DLD1 (cell line): Measurements from ENCODE around the gene ARL15.

Experiments
- in situ Hi-C: cut with HindIII; loops from 2 replicates; pipeline ENCODE4 v1.10.0; 2017; ENCODE audit warnings: low sequenced_read_pairs

Gene ARL15

DNA sequence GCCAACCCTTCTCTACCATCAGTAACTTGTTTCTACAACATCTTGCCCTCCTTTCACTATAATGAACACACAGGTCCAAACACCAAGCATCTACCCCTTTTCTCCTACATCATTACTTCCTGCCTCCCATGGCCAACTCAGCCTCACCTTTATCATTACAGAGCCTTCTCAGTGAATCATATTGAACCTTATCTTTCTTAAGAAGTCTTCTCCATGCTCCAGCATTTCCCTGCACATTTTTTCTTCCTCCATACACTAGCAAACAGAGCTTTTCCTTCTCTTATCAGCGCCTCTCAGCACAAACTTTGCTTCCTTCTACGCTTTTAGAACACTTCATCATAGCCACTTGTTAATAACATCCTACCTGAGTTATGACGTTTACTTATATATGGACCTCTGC, 148.2 kb downstream of the ARL15 start:
- in situ Hi-C loops, result no loop called here

DNA sequence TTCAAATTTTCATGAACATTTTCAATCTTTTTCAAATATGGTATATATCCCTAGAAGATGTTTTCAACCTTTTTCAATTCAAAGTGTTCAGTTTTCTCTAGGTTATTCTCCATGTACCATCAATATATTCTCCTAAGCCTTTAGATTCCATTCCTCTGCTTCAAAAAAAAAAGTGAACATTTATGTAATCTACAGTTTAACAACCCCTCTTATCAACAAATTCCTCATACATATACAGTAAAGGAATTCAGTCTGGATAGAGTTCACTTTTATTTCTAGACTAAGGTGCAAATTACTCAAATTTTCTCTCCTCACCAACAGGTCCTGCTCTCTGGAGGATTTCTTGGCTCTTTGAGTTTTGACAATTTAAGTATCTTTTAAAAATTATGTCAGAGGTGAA, 150.0 kb downstream of the ARL15 start:
- in situ Hi-C loops, result no loop called here

DNA sequence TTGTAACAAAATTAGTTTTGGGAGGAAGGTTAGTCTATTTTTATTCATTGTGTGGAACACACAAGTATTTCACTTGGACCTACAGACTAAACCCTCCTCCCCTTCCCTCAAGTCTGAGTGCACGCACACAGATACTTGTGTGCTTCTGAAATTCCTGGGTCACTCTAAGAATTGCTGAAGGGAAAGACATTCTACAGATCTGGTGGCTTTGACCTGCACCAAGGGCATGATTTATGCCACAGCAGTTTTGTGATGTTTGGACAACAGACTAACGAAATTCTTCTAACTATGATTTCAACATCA, 150.5 kb downstream of the ARL15 start:
- in situ Hi-C loops, result no loop called here

DNA sequence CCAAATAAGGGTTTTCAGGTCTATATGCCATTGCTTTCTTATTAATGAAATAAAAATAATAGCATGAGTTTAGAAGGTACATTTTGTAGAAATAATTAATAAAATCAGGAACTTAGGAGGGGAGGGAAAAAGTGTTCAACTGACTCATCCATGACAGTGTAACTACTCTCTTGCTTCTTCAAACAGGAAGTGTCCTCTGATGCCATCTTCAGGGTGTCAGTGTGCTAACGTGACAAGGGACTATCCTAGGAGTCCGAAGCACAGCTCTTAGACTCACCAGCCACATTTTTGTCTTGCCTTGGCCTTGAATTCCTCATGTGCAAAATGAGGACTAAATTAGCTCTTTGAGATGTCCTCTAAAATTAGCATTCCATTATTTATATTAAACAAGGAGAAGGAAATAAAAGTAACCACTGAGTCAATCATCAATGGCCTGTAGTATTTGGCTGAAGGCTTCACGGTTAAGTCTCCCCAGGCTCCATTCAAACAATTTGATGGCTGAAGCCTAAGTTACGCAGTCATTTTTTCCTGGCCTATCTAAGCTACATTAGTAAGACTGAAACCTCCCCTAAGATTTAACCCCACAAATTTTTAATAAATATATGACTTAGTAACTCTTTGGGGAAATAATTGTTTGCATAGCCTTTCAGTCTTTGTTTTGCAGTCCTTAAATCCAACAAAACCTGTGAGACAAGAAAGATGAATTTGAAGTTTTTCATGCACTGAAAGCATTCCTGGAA, 151.1 kb downstream of the ARL15 start:
- in situ Hi-C loops, result no loop called here

DNA sequence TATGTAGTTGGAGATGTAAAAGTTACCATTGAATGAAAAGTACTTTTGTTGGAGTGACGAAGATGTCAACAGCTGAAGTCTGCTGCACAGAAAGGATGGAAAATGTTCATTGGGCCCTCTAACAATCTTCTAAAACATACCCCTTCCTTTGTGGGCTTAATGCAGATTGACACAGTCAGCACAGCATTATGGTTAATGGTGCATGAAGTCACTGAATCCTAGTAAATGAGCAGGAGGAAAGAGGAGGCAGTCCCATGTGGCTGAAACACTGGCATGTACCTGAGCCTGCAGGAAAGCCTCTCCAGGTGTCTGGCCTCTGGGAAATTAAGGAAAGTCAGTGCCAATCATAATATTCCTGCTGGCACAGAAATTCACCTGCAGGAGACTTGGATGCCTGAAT, 153.8 kb downstream of the ARL15 start:
- in situ Hi-C loops, result no loop called here

DNA sequence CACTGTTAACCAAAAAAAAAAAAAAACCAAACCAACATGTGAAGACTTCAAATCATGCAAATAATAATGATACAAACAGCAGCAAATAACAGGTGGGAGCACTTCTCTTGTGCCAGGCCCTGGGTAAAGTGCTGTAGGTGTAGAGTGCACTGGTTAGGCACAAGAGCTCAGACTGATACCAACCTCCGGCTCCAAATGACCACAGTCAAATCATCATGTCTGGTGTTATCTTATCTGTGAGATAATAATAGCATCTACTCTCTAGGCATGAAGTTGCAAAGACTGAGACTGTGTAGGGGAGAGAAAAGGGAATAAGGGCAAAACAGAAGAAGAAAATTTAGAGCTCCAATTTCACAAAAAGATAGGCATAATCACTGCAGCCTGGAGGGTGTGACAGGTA, 159.5 kb downstream of the ARL15 start:
- in situ Hi-C loops, result no loop called here

DNA sequence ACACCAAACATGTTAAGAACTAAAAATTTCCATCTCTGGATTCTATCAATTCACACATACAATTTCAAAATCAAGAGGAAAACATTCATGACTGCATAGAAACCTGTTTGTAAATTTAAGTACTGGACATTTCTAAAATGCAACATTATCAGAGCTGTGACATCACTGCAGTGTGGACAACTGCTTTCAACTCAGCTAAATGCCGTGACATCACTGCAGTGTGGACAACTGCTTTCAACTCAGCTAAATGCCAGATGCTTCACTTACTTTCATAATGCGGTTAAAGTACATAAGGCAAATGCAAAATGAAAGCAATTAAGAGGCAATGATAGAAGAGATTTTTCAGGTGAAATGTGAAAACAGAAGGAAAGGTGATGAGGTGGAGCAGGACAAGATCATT, 161.5 kb downstream of the ARL15 start:
- in situ Hi-C loops, result no loop called here

DNA sequence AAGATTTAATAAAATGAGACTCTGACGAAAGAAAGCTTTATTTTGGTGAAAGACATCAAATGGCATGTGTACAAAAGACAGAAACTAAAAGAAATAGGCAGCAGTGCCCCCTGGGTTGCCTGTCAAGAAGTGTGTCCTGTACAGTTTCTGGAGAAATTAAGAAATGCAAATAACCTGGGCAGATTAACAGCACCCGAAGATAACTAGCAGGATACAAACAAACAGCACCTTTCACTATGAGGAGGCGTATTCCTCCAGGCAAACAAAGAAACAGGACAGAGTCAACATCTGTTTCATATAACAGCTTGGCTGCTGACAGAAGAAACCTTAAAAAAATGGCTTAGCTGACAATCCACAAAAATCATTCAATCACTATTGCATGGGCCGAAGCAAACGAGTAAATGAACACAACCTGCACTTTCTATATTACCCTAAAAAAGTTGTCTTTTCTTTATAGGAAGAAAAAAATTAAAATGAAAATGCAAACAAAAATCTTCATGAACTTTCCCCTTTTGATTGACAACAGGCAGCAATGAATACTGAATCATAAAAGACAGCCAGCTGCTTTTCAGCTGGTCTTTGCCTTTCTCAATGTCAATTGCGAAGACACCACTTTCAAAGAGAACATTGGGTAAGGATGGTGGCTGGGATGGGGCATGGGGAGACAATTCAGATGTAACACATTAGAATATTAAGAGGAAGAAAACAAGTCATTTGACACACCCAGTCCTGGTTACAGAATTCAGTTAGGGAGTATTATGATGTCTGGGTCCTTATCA, 162.1 kb downstream of the ARL15 start:
- in situ Hi-C loops, result no loop called here

DNA sequence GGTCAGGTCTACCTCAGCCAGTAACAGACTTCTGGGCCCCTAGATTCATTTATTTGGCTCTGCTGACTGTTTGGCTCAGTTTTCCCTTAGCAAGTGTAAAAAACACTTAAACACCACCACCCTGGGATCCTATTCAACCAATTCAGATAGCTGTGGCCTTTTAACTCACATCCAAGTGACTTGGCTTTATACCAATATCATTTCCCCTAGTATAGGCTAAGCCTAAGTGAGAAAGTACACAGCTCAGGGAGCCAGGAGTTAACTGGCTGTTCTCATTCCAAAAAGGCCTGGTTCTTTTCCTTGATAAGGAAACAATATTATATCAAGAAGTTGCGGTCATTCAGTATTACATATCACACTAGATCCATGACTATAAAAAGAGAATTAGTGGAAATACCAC, 163.5 kb downstream of the ARL15 start:
- in situ Hi-C loops, result no loop called here

DNA sequence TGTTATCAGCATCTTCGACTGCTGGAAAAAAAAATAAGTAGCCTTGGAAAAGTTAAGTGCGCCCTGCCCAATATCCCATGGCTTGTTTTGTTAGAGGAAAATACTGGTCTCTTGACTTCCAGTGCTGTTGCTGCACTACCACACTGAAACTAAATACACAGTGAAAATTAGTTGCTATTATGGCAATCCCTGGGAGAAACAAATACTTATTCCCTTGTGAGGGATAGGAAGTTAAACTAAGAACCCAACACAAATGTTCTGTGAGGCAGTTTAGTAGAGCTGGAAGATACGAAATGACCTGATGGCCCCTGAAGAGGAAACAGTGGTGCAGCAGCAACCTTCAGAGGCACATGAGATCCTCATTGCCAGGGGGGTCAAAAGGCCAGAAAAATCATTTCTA, 164.0 kb downstream of the ARL15 start:
- in situ Hi-C loops, result no loop called here

DNA sequence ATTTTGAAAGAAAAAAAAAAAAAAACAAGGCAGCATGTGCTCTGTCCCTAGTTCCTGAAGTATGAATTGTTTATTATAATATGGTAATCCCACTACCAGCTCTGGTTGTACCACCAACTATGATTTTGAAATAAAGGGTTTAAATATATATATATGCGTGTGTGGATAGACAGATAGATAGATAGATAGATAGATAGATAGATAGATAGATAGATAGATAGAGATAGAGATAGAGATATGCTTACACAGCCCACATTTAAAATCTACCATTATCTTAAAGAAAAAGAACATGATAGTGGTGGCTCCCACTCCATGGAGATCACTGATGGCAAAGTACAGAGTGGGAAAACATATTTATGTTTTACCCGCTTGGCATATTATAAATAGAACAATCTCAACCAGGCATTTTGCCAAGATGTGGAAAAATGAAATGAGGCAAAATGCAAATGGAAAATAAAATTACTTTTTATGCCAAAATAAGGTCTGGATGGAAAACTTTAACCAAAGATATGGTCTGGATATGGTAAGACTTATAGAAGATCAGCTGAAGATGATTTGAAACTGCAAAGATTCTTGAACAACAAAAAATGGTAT, 170.0 kb downstream of the ARL15 start:
- in situ Hi-C loops, result no loop called here

DNA sequence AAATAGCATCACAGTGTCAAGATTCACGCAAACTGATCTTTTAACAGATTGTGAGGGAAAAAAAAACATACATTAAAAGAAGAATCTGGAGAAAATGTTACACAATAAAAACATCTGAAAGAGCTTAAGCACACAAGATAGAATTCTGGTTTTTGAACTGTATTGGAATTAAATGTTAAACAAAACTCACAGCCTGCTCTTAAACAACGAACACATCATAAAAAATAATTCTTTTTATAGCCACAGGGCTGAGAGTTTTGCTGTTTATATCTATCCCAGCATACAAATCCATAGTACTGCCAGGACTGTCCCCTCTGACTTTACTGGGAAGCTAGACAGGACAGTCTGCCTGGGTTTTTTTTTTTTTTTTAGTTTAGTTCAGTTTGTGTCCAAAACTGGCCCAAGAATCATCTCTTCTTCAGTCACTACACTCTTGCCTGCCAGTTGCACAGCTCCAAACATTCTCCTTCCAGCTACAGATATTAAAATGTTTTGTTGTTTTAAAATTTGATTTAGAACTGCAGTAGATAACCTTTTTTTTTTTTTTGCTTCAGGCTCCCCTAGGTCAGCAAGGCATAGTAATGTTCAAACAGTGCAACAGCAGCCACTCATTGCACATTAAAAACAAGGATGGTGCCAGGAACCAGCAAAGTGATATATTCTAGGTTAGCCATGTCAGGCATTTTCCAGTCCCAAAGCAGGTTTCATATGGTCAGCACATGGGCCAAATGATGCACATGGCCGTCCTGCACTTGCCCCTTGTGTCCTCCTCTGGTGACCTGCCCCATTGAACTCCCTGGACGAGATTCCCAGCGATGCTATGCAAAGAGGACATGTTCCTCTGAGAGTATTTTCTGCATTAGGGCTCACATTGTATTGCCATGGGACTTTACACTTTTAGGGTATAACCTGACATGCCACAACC, 173.6 kb downstream of the ARL15 start:
- in situ Hi-C loops, result no loop called here

DNA sequence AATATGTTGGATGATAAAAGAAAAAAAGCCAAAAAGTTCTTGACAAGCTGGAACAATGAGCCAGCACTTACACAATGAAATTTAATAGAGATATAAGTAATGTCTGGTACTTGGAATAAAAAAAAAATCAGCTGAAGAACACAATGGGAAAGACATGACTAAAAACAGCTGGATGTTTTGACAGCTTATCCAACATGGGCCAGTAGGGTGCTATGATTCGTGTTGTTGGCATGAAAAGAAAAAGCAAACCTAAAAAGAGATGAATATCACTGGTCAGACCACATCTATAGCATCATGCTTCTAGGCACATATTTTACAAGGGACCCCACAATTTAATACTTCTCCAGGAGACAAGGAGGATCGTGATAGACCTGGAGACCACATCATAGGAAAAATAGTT, 175.3 kb downstream of the ARL15 start:
- in situ Hi-C loops, result no loop called here

DNA sequence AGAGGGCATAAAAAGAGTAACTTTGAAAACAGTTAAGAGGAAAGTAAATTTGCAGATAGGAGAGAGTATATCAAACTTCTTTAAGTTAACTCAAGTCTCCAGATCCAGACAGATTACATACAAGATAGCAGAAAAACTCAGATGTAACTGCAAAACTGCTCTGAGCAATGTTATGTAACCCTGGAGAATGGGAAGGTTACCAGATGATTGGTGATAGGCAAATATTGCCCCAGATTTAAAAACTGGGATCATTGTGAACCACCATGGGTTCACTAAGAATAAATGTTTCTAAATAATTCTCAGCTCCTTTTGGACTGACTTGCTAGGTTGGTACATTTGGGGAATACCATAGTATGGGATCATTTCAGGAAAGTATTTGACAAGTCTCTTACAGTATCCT, 176.5 kb downstream of the ARL15 start:
- in situ Hi-C loops, result no loop called here

DNA sequence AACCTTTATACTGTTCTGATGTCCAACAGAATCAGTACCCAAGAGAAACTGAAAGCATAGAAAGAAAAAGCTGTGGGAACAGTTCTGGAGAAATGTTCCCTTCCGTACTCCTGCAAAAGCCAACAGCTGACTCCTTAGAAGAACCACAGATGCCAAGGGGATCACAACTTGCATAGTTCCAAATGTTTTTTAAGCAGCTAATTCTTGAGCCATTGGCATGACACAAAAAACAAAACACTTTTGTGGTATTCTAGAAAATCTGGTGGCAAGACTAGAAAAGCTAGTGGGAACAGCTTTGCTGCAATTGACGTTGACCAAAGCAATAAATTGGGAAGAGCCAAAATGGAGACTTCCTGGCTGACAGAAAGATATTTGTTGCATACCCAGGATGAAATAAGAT, 189.9 kb downstream of the ARL15 start:
- in situ Hi-C loops, result no loop called here

DNA sequence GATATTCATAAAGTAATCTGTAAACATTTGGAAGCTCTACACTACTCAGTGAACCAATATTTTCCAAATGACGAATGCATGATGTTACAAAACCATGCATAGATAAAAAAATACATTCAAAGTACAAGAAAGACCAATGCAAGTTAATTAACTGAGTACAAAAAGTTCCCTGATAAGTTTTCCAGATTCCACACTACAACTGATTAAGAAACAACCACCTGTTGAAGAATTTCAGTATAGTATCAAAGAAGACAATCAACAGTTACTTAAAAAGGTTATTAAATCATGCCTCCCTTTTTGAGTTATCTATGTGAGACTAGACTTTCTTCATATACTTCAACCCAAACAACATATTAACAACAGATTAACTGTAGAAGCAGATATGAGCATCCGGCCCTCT, 192.4 kb downstream of the ARL15 start:
- in situ Hi-C loops, result no loop called here

DNA sequence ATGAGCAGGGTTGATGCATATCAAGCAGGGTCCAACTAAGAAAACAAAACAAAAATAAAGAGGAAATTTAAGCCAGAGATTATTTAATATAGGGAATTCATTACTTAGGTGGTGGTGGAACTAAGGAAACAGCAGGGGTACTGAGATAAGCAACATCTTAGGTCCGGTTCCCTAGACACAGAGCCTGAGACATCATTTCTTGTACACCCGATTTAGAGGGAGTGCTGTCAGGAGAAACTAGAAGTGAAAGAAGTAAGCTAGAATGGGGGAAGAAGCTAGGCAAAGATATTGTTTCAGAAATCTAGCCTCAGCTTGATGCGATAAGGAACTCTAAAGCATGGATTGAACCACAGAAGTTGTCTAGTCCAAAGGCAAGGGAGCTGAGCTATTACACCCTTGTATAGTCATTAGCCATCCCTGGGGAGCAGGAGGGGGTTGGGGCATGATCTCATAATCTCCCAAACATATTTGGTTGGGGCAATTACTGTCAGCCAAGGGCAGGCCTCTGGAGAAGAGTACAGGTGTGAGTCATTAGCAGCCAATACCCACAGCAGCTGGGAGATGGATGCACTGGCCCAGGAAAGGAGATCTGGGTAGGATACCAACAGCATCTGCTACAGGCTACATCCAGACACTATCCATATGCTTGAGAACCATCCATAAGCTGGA, 194.5 kb downstream of the ARL15 start:
- in situ Hi-C loops, result no loop called here

DNA sequence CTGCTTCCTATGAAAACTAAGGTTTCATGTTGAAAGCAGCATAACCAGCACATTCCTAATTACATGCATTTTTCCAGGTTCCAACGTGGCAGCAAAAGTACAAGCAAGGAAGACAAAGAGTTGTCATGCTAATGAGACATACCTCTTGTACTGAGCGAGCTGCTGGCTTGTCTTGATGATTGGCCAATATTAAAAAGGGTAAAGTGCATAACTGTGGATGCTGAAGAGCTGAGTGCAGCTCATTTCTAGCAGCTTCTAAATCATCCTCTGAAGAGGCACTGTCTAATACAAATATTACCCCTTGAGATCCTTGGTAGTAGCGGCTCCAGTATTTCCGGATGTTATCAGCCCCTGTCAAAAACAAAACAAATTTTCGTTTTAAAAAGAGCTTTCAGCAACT, 197.3 kb downstream of the ARL15 start:
- in situ Hi-C loops, result no loop called here

DNA sequence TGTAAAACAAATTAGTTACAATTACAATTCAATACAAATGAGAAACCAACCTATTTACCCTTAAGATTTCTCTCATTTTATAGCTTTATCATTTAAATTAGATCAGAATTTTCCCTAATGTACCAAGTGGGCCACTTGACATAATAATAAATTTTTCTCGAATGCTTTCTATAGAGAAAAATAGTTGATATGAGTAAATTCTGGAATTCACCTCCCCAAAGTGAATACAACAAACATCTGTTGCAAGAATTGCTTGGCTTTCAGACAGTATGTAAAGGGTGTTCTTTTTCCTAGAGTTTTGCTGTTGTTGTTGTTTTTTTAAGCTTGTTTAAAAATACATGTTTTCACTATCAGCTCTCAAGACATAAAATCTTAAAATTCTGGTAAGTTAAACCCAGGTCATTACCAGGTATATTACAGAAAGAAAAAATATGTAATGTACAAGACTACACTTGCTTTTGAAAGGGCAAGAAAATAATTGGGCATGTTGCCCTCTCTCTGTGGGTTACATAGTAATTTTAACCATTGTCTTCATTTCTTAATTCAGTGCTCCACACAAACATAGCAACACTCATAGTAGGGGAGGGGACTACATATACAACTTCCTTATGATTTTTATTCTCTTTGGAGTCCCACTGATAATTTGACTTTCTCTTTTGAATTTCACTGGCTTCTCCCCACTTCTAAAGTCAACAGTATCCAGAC, 200.6 kb downstream of the ARL15 start:
- in situ Hi-C loops, result no loop called here

DNA sequence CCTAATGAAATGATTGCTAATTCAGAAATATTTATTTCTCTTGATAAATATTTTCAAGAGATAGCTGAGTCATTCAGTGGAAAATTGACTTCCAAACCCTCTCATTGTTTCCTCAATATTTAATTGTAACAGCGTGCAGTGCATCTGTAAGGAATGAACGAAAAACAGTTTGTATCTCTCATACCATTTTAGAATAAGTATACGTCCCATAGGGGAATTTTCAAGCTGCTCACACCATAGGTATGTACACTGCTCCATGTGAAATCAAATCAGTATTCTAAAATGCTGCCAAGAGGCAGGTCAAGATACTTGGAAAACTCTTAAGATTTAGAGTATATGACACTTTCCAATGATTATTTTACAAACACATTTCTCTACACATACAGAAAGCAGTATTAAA, 202.2 kb downstream of the ARL15 start:
- in situ Hi-C loops, result no loop called here
